Measurements from ENCODE around the gene ATG7. TPM values are rescaled to one million over a fixed set of nuclear protein-coding genes. Genes with fewer than 3 reads are reported as not detected.
"Not testable (repeated sequence)": the region's sequence is repeated elsewhere in the genome, so short reads cannot be mapped to it uniquely, and the experiment has no call there.

The ATG7 gene
- polyA plus RNA-seq, 4 donors: 22.0 to 26.0 (median 25.4) TPM

GRCh38 chr3:11382146-11382745, 110.0 kb downstream of the ATG7 start:
- no peak for DNase-seq (ENCODE audit: low read depth in 4 of 4, low spot score in 3 of 4)

GRCh38 chr3:11384074-11384473, 111.9 kb downstream of the ATG7 start:
- DNase-seq (ENCODE audit: low read depth in 4 of 4, low spot score in 3 of 4): no peak

GRCh38 chr3:11385326-11385725, 113.1 kb downstream of the ATG7 start:
- DNase-seq (ENCODE audit: low read depth in 4 of 4, low spot score in 3 of 4): no peak

GRCh38 chr3:11385891-11386290, 113.7 kb downstream of the ATG7 start:
- DNase-seq (ENCODE audit: low read depth in 4 of 4, low spot score in 3 of 4): no peak

- no peak for DNase-seq (ENCODE audit: low read depth in 4 of 4, low spot score in 3 of 4)
Measured at GRCh38 chr3:11386465-11387113, 114.4 kb downstream of the ATG7 start.

GRCh38 chr3:11389386-11390268, 117.4 kb downstream of the ATG7 start:
- DNase-seq (ENCODE audit: low read depth in 4 of 4, low spot score in 3 of 4): no peak

- DNase-seq (ENCODE audit: low read depth in 4 of 4, low spot score in 3 of 4): no peak
Measured at GRCh38 chr3:11390411-11391131, 118.4 kb downstream of the ATG7 start.

- no peak for DNase-seq (ENCODE audit: low read depth in 4 of 4, low spot score in 3 of 4)
Measured at GRCh38 chr3:11391174-11391879, 119.1 kb downstream of the ATG7 start.

- no peak for DNase-seq (ENCODE audit: low read depth in 4 of 4, low spot score in 3 of 4)
Measured at GRCh38 chr3:11392014-11392859, 120.0 kb downstream of the ATG7 start.

GRCh38 chr3:11392860-11393114, 120.6 kb downstream of the ATG7 start:
- no peak for DNase-seq (ENCODE audit: low read depth in 4 of 4, low spot score in 3 of 4)

GRCh38 chr3:11393401-11393800, 121.2 kb downstream of the ATG7 start:
- no peak for DNase-seq (ENCODE audit: low read depth in 4 of 4, low spot score in 3 of 4)

- no peak for DNase-seq (ENCODE audit: low read depth in 4 of 4, low spot score in 3 of 4)
Measured at GRCh38 chr3:11394392-11394791, 122.2 kb downstream of the ATG7 start.

GRCh38 chr3:11400213-11400612, 128.0 kb downstream of the ATG7 start:
- no peak for DNase-seq (ENCODE audit: low read depth in 4 of 4, low spot score in 3 of 4)

GRCh38 chr3:11401434-11401833, 129.2 kb downstream of the ATG7 start:
- DNase-seq (ENCODE audit: low read depth in 4 of 4, low spot score in 3 of 4): no peak

- DNase-seq (ENCODE audit: low read depth in 4 of 4, low spot score in 3 of 4): no peak
Measured at GRCh38 chr3:11405323-11405722, 133.1 kb downstream of the ATG7 start.

- DNase-seq (ENCODE audit: low read depth in 4 of 4, low spot score in 3 of 4): no peak
Measured at GRCh38 chr3:11407644-11408043, 135.4 kb downstream of the ATG7 start.

- not testable (repeated sequence) for DNase-seq (ENCODE audit: low read depth in 4 of 4, low spot score in 3 of 4)
Measured at GRCh38 chr3:11408324-11408859, 136.2 kb downstream of the ATG7 start.

- DNase-seq (ENCODE audit: low read depth in 4 of 4, low spot score in 3 of 4): no peak
Measured at GRCh38 chr3:11410564-11410963, 138.4 kb downstream of the ATG7 start.

- DNase-seq (ENCODE audit: low read depth in 4 of 4, low spot score in 3 of 4): no peak
Measured at GRCh38 chr3:11411956-11412355, 139.8 kb downstream of the ATG7 start.

Measured in right renal pelvis (tissue), 4 donors.